ENCODE data around the gene MAP3K4. TPM values are rescaled to one million over a fixed set of nuclear protein-coding genes. Genes with fewer than 3 reads are reported as not detected.

The MAP3K4 gene
- total RNA-seq, 1 experiment from 2014 or later = 69.8 TPM

- Mint-ChIP-seq H3K27ac (0 out of 2 replicates have a peak overlapping the region, but pooled peaks have one; percentile 64), H3K4me1 (peaks cover 36% of the 10 kb centered on the region), H3K36me3 (peaks cover 8% of the 10 kb centered on the region), H3K27me3 (ENCODE audit: low read depth) (no peaks in the 10 kb centered on the region), H3K9me3 (peaks cover 3% of the 10 kb centered on the region; the same call in 1 of the 2 replicates), H3K4me3 (no peak overlapping the region)
- POLR2A ChIA-PET = no interaction called here
- ATAC-seq (no peak), DNase-seq (ENCODE audit: low spot score) (no peak)
- TF ChIP-seq TEAD4 (CRISPR knock-in tag; IDR thresholded peaks at IDR 0.05) (no peak), TP53 (CRISPR knock-in tag; IDR thresholded peaks at IDR 0.05) (no peak), FOXK1 (CRISPR knock-in tag; IDR thresholded peaks at IDR 0.05) (no peak), USF2 (CRISPR knock-in tag; IDR thresholded peaks at IDR 0.05) (no peak), RORB (CRISPR knock-in tag; IDR thresholded peaks at IDR 0.05) (no peak), ESRRA (CRISPR knock-in tag; IDR thresholded peaks at IDR 0.05; ENCODE audit: borderline replicate concordance) (no peak), MYBL2 (CRISPR knock-in tag; IDR thresholded peaks at IDR 0.05) (no peak), GRHL2 (CRISPR knock-in tag; IDR thresholded peaks at IDR 0.05; ENCODE audit: insufficient replicate concordance, severe bottlenecking) (no peak), IRF1 (CRISPR knock-in tag; IDR thresholded peaks at IDR 0.05) (no peak), MXD4 (CRISPR knock-in tag; IDR thresholded peaks at IDR 0.05; ENCODE audit: borderline replicate concordance) (no peak), NFE2L1 (CRISPR knock-in tag; IDR thresholded peaks at IDR 0.05) (no peak), ERG (CRISPR knock-in tag; IDR thresholded peaks at IDR 0.05) (no peak), OVOL2 (CRISPR knock-in tag; IDR thresholded peaks at IDR 0.05; ENCODE audit: borderline replicate concordance) (no peak), ZNF219 (CRISPR knock-in tag; IDR thresholded peaks at IDR 0.05; ENCODE audit: borderline replicate concordance) (no peak), TEAD1 (CRISPR knock-in tag; IDR thresholded peaks at IDR 0.05) (no peak), ZNF532 (CRISPR knock-in tag; IDR thresholded peaks at IDR 0.05; ENCODE audit: borderline replicate concordance) (no peak), FOXP4 (CRISPR knock-in tag; IDR thresholded peaks at IDR 0.05) (no peak), FOXP1 (CRISPR knock-in tag; IDR thresholded peaks at IDR 0.05; ENCODE audit: borderline replicate concordance) (no peak)
- CTCF ChIA-PET = no interaction called here
Observed at GRCh38 chr6:160999516-160999915, 7.9 kb downstream of the MAP3K4 start.

Data from WTC11 (cell line).